AG20443 (cell line): Measurements from ENCODE around the gene NEGR1.

ENCODE experiments used
- DNase-seq: peaks from one replicate; pipeline ENCODE4 v3.0.0; 2012; ENCODE audit warnings: low spot score, mixed read lengths

NEGR1 gene

DNA sequence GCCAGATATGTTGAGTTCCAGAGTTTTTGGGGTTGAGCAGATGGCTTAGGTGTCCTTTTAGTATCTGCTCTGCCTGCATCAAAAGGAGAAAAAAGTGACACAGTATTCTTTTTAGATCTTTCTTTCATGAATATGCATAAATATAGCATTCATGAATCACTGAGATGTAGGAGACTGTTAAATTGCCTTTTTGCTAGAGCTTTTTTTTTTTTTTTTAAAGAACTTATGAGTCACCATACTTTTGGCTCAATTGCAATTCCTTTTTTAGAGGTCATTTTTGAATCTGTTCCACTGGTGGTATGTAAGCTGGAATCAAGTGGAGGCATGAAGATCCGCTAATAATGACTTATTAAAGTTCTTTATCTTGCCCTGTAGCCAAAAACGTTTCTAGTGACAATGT is 720.6 kb downstream of the NEGR1 start:
- DNase-seq, result peak; percentile 52

DNA sequence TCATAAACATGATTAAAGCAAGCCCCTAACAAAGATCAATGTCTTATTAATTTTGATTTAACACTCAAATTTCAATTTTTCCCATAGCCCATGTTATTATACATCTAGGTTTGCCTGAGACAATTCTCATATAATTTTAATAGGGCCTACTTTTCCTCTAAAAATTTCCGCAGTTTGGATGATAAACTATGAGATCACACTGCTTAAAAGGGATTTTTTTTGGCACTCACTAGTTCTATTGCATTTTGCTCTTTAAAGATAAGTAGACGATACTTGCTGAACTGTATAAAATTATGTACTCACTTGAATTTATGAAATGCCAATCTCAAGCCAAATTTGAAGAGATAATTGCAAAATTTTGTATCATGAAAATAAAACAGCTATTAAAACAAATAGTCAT is 721.1 kb downstream of the NEGR1 start:
- no peak for DNase-seq

DNA sequence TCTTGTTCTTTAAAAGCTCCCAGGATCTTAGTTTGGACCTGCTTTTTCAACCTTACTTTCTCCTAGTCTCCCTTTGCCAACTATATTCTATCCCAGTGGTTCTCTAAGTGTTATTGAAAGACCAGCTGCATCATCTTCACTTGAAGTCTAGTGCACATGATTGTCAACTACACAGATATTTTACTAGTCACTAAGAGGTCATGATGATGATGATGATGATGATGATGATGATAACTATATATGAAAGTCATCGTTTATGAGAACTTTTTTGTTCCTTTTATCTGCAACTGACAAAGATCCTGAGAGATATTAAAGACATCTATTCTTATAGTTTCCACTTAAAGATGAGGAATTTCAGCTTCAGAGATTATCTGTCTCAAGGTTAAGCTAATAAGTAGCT is 722.5 kb downstream of the NEGR1 start:
- no peak for DNase-seq

DNA sequence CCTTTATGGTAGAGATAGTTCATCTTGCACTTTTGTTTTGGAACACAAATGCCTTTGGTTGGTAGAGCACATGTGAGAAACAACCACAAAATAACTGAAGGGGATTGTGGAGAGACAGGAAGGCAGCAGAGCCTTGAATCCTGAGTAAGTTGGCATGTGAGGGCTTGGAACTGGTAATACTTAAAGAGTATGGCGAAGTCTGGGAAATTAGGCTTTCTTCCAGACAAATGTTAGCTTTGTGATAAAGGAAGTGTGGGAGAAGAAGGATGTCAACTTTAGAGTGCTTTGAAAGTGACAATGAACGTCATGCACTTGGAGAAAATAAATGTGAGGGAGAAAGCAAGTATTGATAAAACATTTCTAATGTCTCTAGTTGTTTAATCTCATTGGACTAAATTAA is 725.2 kb downstream of the NEGR1 start:
- no peak for DNase-seq

DNA sequence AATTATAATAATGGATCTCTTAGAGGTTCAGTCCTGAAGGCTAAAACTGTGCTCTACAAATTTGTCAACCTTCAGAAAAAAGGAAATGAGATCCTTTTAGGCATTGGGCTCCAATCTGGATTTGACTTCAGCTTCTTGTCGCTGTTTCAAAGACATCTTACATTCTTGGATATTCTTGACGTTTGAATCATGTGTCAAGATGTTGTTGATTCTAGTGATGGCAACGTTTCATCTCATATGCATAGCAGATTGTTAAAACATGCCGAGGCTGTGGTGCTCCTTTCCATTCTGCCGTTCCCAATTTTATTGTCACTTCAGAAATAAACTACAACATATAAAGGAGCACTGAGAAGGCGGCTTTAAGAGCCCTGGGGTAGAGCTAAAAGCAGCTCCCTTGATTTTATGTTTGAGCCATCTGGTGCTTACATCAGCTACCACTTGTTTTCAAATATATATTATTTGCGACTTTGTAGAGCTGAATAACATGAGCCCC is 733.9 kb downstream of the NEGR1 start:
- DNase-seq, result no peak

DNA sequence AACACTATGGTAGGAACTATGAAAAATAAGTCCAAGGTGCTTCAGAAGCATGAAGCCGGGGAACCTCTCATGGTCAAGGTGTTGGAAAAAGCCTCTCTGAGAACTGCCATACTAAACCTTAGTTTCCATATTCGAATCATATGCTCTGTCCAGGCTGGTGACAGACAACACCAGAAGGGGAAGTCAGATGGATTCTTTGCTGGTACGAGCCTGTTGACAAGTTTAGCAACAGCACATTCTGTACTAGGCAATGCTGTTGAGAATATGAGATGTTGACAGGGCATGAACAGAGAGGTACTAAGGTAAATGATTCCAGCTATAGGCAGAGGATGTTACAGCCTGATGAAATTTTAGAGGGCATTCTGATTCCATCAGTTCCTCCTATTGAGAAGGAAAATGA is 740.2 kb downstream of the NEGR1 start:
- DNase-seq, result no peak

DNA sequence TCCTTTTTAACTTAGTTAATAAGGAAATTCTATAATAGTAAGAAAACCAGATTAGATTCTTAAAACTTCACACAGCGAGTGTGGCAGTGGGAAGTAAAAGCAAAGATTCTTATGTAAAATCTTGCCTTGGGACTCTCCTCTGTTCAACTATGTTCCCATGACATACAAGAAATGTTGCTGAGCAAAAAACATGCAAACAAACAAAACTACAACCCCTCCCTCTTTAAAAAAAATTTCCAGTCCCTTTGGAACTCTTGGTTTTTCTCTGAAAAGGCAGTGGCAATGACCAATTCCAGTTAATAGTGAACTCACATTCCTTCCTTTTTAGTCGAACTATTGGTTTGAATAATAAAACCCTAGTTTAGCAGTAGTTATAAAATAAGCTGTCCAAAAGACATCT is 748.4 kb downstream of the NEGR1 start:
- no peak for DNase-seq

DNA sequence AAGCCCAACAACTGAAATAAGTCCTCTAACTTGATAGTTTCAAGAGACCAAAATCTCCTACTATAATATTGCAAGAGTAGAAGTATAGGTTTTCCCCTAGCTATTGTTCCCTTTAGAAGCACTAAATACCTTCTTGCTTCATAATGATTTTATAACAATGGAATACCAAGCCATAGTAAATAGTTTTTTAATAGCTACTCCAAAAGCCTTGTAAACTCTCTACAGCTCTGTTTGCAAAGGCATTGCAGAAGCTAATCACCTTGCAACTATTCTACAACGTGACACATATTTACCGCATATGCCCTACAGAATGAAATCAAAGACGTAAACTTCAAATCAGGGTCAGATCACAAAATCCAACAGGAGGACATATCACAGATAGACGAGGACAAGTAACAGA is 750.0 kb downstream of the NEGR1 start:
- no peak for DNase-seq

DNA sequence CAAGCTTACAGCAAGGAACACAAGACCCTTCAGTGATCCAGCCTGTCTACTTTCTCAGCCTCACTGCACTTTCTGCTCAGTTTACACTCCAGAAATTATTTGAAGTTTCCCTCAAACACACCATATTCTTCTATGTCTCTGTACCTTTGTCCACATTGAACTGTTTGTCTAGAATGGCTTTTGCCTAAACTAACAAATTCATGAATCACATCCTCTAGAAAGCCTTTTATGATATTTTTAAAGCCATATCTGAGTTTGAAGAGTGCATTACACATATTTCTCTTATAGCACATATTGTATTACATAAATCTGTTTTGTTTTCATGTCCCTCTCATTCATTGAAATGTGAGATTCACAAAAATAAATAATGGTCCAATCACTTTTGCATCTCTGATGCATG is 755.5 kb downstream of the NEGR1 start:
- DNase-seq, result no peak

DNA sequence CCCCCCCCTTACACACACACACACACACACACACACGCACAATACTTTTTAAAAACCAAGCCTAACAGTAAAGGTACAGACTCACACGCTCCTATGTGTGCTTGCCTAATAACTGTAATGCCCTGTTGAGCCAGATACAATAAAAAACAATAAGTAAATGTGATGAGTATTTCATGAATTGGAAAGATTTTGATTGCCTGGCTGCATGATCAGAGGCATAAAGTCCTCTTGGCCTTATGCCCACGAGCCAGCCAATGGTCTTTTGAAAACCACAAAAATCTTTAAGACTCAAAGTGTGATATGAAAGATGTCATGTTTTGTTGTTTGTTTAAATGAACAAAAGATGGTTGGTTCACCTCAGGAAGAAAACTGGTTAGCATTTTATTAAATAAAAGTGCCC is 759.6 kb downstream of the NEGR1 start:
- no peak for DNase-seq

DNA sequence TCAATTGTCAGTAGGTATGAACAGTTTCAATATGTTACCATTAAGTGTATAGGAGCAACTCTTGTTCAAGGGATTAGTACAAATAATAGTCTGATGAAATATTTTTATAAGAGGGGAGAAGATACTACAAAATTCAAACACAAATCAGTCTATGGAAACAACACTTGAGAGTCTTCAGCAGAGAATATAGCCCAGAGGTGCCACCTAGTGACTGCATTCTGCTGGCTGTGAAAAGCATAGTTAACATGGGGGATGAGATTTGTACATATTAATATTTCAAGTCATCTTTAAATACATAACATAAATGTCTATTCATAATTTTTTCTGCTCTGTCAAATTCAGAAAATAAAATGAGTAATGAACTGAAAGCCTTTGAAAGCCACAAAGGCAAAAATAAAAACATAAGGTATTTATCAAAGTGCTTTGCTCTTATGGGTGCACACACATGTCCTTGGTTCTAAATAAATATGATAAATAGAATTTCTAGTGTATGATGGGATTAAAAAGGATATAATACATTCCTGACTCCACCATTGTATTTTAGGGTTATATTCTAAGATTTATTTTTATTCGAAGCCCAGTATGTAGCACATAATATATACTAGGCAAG is 760.6 kb downstream of the NEGR1 start:
- peak; percentile 51 for DNase-seq

DNA sequence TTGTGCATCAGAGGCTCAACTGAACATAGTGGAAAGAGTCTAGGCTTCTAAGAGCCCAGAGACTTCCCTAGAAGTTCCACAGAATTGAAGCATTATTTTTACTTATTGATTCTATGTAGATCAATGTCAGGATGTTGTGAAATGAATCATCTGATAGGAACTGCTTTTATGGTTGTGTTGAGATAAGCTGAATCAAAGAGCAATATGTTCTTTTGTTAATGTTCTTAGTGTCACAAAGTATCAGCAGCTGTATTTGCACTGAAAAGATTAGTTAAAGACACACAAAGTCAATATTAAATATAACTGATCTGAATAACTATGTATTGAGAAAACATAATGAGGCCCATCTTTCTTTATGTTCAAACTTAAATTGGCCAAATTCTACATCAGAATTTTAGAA is 770.8 kb downstream of the NEGR1 start:
- no peak for DNase-seq

DNA sequence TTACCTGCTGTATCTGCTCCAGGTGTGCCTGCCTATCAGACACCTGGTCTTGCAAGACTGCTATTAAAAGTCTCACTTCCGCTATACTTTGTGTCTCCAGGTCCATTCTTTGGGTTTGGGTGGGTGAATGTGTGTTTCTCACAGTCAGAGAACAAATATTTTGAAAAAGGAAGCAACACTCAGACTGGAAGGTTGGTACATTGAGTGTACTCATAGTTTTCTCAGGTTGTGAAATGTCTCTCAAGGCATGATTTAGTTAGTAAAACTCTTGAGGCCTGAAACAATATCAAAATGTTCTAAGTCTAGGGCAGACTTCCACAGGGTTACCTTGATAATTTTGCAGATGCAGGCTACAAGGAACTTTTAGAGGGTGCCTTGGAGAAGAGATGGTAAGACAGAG is 771.6 kb downstream of the NEGR1 start:
- no peak for DNase-seq

DNA sequence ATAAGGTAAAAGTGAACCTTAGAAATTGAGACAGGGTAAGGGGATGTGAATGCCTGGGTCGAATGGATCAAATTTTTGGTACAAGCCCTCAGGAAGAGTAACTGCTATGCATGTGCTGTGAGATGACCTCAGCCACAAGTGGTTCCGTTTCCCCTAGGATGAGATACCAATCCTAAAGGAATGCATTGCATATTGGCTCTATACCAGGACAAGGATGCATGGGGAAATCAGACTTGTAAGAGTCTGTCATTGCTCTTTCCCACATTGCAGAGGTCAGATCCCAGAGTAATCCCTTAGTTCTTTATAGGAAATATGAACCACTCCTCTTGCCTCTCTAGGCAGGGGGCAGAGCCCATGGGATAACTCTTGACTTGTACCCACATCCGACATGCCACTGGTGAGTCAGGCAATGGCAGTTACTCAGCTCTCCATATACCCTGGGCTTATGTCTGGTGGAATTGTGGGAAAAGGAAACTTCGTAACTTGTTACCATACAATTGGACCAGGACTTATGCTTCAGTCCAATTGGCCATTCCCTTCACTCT is 773.2 kb downstream of the NEGR1 start:
- no peak for DNase-seq

DNA sequence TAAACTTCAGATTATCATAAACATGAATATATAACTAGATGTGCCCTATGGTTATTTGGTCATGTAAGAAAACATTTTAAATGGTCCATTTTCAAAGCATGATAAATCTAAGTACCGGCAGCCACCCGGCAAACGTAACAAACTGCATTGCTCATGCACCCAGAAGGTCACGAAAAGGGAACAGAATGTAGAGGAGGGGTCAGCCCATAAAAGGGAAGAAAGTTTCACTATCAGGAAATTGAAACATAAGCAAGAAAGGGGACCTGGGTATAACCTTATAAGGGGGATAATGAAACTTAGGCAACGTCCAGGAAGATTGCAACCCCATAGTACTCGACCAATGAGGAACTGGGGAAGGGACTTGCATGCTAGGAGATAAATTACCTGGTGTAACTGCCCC is 780.3 kb downstream of the NEGR1 start:
- DNase-seq, result no peak

DNA sequence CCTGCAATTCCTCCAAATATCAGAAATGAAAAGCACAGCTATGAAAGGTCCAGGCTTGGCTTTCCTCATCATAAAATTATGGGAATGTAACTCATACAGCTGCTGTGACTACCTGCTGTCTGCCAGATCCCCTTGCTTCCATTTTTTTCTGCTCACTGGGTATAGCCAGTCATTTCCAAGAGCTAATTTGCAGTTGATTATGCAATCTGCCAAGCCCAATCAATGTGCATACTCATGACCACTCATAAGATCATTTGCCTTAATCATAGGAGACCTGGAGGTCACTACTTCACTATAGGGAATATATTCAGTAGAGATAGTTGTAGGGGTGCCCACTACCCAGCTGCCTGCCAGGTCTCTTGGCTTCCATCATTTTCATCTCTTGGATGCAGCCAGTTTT is 783.8 kb downstream of the NEGR1 start:
- DNase-seq, result no peak

DNA sequence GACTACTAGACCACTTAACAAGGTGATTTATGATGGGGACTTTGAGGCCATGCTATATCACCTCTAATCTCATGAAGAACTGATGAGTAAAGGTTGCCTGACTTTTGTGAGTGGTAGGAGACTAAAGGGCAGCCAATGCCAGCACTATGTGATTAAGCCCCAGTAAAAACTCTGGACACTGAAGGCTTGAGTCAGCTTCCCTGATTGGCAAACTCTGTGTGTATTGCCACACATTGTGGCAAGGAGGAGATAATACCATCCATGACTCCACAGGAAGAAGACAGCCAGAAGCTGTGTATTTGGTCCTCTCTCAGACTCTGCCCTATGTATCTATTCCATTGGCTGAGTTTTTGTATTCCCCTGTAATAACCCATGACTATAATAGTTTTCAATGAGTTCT is 788.2 kb downstream of the NEGR1 start:
- DNase-seq, result peak; percentile 13

DNA sequence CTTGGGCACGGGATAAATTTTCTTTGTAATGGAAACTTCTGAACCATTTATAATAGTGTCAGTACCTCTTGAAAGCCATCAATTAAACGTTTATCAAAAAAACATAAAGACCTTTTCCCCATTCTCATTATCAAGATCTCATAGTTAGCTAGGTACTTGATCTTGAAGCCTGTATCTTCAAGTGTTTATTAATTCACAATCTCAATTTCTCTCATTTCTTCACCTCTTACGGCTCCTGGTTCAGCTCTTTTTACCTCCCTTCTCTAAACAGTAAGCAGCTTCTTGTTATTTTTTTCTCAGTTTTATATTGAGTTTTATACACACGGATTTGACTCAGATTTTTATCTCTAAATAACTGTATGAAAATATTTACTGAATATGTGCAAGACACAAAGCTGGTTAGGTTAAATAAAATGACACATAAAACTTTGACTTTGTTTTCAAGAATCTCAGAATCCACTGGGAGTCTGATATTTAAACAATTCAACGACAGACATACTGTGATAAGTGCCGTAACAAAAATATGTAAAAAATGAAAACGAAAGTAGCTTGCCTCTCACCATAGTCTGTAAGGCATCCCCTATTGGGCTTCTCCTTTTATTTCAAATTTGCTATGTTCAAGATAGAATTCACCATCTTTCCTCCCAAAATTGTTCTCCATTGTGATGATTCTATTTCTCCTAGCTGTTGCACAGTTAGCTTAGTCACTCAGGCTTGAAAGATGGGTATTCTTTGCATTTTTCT is 789.9 kb downstream of the NEGR1 start:
- DNase-seq, result no peak

DNA sequence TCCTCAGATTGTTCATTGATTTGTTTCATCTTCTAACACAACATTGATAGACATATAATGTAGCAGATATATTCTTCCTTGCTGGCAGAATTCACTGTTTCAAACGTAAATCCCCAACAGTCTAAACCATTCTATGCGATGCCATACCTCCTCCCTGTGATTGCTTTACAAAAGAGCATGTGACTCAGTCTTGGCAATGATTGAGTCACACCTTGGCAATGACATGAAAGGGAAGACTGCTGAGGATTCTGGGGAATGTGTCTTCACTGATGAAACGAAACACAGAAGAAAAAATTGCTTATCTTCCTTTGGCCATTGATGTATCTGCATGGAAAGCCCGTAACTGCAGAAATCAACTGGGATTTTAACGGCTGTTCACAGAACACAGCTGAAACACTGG is 791.9 kb downstream of the NEGR1 start:
- peak; percentile 8 for DNase-seq

DNA sequence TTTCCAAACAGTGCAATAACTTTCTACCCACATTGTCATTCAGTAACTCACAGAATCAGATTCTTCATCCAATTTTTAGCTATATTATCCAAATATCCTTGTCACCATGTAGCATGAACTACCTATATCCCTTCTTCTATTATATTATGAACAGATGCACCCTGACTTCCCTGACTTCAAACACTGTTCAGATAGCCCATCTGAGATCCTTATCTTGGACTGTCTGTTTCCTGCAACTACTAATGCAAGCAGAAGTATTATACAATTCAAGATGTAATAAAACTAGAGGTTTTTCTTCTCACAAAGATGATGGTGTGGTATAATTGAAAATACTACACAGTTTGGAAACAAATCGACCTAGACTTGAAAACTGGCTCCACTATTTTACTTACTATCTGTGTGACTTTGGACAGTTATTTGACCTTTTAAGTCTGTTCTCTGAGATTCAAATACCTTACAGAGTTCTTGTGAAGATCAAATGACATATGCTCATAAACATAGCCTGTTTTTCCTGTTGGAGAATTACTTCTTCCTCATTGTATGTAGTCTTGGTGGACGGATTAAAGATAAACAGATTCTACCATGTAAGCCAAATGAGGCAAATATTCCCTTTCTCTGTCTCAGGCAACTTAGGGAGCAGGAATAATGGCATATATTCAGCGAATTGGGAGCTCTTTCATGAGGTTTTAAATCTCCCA is 793.6 kb downstream of the NEGR1 start:
- no peak for DNase-seq

DNA sequence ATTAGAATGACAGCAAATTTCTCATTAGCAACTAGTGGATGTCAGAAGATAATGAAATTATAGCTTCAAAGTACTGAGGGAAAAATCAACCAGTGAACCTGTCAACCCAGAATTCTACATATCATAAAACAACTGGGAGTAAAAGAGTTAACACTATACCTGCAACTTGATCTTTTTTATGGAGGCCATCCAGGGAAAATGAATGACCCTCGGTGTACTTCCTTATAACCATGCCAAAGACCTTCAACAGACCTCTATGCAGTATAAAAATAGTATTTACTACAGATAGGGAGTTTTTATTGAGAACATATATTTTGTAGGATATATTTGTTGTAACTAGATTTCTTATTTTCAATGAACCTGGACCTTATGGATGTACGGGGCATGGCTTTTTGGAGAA is 809.0 kb downstream of the NEGR1 start:
- DNase-seq, result no peak

DNA sequence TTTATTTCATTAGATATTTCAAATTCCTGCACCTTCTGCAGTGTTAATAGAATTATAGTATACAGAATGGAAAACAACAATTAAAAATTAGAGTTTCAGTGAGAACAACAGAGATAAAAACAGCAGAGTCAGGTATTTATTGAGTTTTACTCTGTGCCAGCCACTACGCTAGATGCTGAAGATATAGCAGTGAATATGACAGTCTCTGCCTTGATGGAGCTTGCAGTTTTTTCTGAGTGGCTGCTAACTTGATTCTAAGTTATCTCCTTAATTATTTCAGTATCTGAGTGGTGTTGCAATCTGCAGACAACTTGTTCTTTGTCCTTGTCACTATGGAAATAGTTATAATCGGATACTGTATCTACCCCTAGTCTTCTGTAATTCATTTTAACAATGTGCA is 817.2 kb downstream of the NEGR1 start:
- DNase-seq, result no peak

DNA sequence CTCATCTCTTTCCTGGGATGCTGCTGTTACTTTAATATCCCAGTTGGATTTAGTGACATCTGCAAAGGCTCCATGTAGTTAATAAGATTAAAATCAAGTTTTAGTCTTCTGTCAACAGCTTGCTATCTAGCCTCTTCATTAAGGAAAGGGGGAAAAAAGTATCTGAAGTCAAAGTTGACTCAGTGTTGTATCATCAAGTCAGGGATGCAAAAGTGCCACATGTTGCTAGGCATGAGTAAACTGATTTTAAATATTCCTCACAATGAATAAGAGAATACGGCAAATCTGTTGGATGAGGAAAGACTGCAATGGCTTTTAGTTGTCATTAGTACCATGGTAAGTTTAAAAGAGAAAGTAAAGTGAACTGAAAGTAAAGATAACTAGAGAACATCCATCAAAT is 818.3 kb downstream of the NEGR1 start:
- peak; percentile 17 for DNase-seq
